ENCODE data around the gene PSMB9.

- TF ChIP-seq CTCF (IDR thresholded peaks at IDR 0.05; ENCODE audit: low read length) (no peak), EZH2 (IDR thresholded peaks at IDR 0.05; ENCODE audit: borderline replicate concordance, low read length) (no peak)
Measured at GRCh38 chr6:32879691-32880090, 25.7 kb downstream of the PSMB9 start.
